GM19240 (cell line): ENCODE measurements around the gene MMP17.

Experiments used
- DNase-seq: peaks from one replicate; pipeline ENCODE4 v3.0.0; 2011; ENCODE audit warnings: low spot score; ENCODE audit not compliant: insufficient read length

Gene MMP17

DNA sequence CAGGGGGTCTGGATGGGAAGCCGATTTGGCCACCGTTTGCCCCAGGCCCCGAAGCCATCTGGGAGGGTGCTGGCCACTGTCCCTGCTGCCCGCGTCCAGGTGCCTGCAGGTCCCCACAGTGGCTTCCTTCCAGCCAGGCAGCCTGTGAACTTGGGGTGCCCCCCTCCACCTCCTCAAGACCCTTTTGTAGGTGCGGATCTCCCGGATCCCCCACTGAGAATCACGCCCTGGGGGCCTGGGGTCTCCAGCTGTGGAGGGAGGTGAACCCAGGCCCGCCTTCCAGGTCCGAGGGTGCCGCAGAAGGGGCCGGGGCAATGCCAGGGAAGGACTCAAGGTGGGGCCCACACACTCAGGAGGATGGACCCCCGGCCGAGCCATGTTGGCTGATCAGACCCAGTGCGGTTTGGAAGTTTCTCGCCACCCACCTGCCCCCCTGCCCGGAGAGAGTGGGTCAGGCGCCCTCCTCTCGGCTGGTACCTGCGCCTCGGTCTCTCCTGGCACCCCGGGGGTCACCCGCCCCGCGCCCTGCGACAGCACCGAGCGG, 1.7 kb downstream of the MMP17 start:
- no peak for DNase-seq

DNA sequence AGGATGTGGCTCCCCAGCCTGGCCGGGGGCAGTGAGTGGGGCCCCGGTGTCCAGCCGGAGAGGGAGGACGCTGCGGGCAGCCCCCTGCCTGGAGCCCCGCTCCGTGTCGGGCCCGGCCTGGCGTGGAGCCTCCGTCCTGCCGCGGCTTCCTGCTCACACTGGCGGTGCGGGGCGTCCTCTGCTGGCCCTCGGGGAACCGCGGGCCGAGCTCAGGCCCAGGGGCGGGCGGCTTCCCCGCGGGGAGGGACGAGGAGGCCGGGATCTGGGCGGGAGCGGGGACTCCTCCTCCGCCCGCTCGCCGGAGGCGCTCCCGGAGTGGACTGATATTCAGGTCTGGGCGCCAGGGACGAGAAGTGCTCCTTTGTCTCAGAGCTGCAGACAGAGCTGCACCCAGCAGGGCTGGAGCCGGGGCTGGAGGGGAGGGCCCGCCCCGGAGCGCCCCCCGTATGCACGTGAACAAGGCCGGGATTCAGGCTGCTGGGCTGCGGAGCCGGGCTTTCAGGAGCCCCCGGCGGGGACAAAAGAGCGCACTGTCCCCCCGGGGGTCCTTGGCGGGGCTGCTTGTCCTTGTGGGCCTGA, 2.2 kb downstream of the MMP17 start:
- peak; percentile 37 for DNase-seq

DNA sequence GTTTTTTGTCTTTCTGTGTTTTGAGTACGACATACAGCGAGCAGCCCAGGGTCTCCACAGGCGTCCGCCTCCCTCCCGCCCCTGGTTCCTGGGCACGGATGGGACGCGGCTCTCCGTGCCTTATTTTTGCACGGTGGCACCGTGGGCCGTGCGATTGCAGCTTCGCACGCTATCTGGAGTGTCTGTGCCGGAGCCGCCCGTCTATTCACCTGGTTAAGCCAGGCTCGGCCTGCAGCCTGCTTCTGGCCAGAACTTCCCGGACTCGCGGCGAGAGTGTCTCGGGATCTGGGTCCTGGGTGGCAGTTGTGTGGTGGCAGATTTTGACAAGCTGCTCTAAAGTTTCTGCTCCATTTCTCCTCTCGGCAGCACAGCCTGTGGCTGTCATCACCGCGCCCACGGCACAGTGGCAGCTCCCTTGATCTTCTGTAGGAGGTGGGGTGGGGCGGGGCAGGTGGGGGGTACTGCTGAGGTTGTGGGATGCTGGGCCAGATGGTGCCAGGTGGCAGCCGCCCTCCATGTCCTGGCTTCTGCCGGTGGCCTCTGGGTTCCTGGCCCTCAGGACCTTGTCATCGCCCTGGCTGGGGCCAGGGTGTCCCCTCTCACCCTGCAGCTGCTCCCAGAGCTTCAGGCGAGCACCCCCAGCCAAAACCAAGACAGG, 2.9 kb downstream of the MMP17 start:
- DNase-seq = no peak

DNA sequence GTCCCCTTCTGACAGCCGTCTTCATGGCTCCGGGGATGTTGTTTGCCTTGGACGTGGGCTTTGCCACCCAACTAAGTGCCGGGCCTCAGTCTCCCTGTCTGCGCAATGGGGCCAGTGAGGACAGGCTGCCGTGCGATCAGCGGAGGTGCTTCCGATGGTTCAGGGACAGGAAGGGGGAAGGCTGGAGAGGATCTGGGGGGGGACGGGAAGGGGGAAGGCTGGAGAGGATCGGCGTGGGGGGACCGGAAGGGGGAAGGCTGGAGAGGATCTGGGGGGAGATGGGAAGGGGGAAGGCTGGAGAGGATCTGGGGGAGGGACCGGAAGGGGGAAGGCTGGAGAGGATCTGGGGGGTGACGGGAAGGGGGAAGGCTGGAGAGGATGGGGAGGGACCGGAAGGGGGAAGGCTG, 3.4 kb downstream of the MMP17 start:
- DNase-seq = no peak

DNA sequence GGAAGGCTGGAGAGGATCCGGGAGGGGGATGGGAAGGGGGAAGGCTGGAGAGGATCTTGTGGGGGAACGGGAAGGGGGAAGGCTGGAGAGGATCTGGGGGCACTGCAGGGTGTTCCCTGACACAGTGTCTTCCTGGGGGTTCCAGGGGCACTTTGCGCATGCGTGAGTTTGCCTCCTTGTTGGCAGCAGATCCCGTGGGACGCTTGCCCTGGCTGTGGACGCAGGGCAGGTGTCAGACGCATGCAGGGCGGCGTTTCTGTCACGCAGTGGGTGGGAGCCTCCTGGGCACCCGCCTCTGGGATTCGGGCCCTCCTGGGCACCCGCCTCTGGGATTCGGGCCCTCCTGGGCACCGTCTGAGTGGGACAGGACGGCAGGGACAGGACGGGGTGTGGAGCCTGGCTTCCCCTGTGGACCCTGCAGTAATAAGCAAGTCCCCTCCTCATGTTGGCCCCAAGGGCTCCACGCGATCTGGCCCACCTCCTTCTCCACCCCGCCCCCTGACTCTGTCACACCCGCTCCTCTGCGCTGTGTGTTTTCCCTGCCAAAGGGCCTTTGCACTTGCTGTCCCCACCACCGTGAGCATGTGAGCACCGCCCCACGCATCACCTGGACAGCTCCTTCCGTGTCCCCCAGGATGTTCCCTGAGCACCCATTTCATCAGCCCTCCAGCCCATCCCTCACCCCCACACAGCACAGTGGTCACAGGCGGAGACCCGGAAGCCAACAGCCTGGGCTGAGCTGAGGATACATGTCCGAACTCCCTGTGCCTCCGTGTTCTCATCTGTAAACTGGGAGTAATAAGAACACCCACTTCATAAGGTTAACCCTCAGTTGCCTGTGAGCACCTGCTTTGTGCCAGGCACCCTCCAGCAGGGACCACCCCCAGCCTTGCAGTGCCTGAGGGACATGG, 4.4 kb downstream of the MMP17 start:
- no peak for DNase-seq

DNA sequence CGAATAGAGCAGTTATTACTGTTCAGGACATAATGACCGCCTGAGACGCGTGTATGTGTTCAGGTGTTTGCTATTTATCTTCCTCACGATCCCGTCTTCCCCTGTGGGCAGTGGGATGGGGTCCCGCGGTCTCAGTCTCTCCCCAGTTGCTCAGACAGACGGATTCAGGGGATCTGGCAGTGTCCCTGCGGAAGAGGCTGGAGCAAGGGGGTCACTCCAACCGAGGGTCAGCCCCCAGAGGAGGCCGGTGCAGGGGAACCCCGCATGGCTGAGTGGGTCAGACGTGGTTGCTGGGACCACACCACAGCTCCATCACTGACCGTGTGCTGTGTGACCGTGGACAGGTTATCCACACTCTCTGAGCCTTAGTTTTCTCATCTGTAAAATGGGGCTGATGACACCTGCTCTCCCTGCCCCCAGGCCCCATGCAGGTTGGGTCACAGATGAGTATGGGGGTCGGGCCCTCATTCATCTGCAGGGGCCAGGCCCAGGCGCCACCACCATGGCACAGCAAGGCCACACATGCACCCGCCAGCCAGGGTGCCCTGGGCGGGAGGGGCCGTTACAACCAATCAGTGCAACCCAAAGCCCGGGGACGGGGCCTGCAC, 5.2 kb downstream of the MMP17 start:
- no peak for DNase-seq

DNA sequence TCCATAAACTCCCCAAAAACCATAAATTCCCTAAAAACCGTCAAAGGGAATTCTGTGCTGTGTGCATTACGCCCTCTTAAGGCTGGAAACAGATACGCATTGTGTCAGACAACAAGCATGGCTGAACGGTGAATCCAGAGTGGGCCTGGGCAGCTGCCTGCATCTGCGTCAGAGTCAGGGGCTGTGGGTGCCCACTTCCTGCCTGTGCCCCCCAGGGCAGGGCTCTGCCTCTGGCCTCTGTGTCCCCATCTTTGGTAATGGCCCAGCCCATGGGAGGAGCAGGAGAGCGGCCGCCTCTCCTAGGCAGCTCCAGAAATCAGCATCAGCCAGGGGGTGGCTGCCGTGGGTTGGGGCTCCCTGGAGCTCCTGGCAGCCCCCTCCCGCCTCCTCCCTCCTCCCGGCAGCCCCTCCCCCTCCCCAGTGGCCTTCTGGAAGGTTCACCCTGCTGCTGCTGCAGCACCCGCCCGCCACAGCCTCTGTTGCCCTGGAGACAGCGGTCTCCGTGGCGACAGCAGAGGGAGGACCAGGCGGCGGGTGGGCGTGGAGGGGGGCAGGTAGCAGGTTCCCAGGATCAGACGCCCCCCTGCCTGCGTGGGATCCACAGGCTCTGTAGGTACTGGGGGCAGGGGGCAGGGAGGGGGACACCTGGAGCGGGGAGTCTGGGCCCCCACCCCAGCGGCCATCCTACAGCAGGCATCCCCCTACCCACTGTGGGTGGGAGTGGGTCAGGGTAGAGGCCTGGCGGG, 5.9 kb downstream of the MMP17 start:
- no peak for DNase-seq

DNA sequence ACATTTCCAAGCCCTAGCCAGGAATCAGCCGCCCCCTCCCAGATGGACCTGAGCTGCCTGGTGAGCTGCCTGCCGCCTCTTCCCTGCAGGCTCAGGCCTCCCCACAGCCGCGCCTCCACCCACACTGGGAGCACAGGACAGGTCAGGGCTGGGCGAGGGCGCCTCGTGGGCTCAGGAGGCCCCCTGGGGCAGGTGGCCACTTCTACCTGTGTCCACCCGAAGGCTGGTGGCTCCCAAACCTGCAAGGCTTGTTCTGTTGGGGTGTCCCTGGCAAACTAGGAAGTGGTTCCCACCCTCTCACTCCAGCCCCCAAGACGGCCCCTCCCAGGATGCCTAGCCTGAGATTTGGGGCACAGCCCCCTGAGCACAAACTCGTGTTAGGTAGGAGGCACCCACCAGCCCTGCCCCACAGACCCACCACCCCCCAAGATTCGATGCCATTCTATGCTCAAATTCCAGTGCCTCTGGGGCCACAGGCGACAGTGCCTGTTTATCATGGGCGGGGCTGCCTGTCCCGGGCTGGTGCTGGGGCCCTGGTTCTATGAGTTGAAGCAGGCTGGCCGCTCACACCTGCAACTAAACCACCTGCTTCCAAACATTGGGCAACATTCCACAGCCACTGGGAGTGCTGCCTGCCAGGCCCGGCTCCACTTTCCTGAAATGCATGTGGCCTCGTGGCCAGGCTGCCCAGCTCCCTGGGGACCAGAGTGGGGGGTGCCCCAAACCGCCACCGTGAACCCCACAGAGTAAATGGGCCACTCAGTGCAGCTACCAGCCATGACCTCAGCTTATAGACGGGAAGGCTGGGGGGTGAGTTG, 6.8 kb downstream of the MMP17 start:
- DNase-seq = no peak

DNA sequence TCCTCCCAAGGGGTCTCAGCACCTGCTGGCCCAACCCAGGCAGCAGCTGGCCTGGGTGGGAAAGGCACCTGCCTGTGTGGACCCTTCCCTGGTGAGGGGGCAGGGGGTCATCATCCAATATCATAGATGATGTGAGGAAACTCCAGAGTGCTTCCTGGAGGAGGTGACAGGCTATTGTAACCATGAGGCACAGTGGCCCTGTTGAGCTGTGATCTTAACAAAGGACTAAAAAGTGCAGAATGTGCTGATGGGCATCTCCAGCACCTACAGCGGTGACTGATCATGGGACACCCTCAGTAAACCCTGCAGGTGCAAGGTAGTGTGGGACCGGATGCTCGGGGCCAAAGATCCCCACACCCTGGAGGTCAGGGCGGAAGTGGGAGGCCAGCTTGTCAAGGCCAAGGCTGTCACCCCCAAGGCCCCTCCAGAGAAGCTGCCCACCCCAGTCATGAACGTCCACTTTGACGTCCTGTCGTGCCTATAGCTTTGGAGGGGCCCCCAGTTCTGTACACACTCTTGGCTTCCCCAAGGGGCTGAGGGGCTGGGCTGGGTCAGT, 7.5 kb downstream of the MMP17 start:
- no peak for DNase-seq

DNA sequence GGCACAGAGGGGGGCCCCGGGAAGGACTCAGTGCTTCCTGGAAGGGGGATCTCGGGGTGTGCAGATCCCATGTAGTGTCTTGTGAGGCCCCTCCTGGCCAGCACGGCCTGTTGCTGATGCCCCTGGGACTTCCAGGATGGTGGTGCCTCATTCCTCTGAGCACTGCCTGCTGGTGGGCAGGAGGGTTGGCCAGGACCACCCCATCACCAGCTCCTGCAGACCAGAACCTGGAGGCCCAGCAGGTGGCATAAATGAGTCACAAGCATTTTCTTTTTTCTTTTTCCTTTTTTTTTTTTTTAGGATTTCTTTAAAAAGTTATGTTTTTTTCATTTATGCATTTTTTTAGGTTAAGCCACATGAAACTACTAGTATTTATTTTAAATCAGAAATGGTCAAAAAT, 8.0 kb downstream of the MMP17 start:
- DNase-seq = no peak

DNA sequence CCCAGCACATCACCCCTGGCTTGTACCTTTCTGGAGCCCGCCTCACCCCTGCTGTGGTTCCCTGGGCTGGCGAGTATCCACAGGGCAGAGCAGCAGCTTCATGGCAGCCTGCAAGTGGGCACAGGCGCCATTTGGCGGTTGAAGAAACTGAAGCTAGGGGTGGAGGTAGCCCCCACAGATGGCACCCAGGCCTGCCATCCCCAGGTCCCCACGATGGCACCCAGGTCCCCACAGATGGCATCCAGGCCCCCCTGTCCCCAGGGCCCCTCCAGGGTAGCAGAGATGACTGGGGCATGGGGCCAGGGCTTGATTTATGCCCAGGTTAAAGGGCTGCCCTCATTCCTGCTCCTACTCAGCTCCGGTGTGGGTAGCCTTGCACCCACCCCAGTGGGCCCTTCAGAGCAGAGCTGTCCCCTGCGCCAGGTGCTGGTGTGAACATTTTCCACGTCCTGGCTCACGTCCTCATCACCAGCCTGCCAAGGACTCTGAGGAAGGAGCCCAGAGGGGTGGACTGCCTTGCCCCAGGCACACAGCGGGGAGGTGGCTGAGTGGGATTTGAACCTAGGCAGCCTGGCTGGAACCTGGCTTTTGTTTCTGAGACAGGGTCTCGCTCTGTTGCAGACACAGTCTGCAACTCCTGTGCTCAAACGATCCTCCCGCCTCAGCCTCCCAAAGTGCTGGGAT, 8.7 kb downstream of the MMP17 start:
- no peak for DNase-seq

DNA sequence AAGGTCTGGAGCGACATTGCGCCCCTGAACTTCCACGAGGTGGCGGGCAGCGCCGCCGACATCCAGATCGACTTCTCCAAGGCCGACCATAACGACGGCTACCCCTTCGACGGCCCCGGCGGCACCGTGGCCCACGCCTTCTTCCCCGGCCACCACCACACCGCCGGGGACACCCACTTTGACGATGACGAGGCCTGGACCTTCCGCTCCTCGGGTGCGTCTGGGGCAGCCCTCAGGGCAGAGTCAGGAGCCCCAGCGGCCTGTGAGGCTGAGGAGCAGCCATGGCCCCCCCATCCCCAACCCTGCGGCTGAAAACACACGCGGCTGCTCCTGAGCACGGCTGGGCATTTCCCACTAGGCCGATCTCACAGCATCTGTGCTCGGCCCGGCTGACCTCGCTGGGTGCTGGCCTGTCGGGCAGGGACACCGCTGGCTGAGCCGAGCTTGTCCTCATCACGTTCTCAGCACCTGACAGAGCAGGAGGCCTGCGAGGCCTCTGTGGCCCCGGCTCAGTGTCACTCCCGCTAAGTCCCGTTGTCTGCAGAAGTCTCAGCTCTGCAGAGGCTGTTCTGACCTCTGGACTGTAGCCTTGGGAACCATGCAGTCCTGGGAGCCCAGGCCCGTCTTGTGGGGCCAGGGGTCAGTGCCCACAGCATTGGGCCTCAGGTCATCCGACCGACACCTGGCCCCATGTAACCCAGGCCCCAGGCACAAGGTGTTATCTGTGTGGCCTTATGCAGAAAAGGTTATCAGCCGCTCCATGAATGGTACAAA, 12.6 kb downstream of the MMP17 start:
- DNase-seq = no peak

DNA sequence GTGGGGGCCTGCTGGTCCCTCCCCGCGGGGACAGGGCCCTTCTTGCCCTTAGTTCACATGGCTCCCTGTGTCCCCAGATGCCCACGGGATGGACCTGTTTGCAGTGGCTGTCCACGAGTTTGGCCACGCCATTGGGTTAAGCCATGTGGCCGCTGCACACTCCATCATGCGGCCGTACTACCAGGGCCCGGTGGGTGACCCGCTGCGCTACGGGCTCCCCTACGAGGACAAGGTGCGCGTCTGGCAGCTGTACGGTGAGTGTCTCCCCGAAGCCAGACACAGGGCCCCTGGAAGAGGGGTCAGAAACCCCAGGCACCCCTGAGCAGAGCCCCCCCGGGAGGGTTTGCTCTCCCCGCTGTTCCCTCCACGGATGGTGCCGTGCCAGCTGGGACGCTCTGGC, 13.4 kb downstream of the MMP17 start:
- DNase-seq = no peak

DNA sequence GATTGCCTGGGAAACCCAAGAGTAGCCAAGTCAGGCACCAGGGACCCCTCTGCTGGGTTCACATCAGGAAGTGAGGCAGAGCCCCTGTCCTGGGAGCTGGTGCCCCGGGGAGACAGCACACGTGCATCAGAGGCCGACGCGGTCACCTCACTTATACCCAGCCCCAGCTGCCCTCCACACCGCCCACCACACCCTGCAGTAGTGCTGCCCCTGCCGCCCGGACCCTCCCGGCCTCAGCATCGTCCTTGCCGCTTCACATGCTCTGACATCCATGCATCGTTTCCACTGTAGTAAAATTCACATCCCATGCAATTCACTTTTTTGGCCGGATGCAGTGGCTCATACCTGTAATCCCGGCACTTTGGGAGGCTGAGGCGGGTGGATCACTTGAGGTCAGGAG, 14.0 kb downstream of the MMP17 start:
- DNase-seq = no peak

DNA sequence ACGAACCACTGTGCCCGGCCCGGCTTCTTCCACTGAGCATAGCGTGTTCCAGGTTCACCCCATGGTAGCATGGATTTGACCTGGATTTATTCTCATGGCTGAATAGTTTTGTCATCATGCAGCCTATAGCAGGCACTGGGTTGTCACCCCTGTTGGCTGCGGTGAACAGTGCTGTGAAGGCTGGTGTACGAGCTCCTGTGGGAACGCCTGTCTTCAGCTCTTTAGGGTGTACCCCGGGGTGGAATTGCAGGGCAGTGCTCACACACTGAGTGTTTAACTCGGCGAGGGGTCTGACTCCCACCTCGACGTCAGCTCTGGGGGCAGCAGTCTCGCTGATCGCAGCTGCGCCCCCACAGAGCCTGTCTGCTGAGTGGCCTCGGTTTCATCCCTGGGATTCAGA, 15.3 kb downstream of the MMP17 start:
- DNase-seq = no peak

DNA sequence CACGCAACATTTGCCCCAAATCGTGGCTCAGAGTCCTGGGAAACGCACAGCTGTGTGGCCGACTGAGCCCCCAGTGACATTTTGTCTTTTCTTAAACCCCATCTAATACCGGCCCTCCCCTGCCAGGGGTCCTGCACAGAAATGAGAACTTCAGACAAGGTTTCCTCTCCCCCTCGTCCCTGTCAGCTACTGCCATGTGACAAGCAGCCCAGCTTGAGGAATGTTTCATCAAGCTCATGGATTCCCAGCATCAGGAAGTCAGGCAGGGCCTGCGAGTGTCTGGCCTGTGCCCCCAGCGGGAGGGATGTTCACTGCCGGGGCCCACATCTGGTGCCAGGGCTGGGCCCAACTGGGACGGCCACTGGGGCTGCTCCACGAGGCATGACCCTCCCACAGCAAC, 15.9 kb downstream of the MMP17 start:
- no peak for DNase-seq

DNA sequence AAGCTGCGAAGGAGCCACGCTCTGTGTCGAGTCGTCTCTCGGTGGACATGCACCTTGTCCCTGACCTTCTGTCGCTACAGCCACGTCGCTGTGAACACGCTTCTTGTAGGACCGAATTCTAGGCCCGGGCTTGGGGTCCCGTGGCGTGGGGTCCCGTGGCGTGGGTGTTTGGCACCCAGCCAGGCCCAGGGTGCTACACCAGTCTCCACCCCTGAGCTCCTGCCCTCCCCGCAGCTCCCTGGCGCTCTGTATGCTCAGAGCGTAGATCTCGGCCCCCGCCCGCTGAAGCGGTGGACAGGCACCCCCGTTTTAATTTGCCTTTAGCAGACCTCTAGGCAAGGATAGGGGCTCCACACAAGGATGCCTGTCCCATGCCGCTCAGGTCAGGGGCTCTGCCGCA, 16.5 kb downstream of the MMP17 start:
- no peak for DNase-seq

DNA sequence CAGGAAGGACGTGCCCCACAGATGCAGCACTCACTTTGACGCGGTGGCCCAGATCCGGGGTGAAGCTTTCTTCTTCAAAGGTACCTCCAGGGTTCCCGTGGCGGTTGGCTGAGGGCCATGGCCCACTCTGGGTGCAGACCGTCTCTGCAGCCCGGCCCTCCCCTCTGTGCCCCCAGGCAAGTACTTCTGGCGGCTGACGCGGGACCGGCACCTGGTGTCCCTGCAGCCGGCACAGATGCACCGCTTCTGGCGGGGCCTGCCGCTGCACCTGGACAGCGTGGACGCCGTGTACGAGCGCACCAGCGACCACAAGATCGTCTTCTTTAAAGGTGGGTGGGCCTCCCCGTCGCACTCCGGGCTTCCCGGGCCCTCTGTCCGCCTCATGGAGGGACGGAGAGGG, 16.9 kb downstream of the MMP17 start:
- DNase-seq = no peak

DNA sequence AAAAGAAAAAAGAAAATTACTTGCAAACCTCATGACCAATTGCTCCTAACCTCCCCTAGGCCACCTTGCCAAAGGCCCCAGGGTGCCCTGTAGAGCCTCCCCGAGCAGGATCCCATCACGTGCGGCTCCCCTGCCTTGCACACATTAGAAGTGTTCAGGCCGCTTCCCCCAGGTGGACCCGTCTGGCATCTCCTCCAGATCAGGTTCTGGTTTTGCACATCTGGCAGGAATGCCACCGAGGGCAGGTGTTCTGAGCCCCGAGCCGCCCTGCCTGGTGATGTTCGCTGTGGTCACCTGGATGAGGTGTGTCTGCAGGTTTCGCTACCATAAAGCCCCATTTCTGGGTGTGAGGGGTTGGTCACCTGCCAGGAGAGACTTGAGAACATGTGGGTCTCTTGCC, 19.3 kb downstream of the MMP17 start:
- no peak for DNase-seq
